ENCODE measurements around the gene USH1G.
"Not testable (repeated sequence)": the region's sequence is repeated elsewhere in the genome, so short reads cannot be mapped to it uniquely, and the experiment has no call there.

USH1G gene

DNA sequence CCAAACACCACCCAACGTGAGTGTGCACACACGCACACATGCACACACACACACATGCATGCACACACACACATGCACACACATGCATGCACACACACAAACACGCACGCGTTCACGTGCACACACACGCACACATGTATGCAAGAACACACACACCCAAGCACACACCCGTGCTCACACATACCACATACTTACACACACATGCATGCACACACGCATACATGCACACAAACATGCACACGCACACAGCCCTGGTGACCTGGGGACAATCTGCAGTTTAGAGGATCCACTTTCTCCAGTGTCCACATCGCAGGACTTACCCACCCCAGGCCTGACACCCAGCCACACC is 6.2 kb downstream of the USH1G start:
- Histone ChIP-seq H4K91ac (ENCODE audit: low read depth, low read length) (no peak overlapping the region), H3K9ac (ENCODE audit: low read length) (no peak overlapping the region), H3K4me3 (ENCODE audit: low read depth, low read length) (no peak overlapping the region), H3K79me1 (ENCODE audit: low read length) (no peaks in the 10 kb centered on the region), H2AK5ac (ENCODE audit: low read length) (no peak overlapping the region), H3K4me1 (ENCODE audit: control insufficient read depth in 1 of 2, insufficient read depth in 2 of 2, low read length in 2 of 2) (no peaks in the 10 kb centered on the region), H2BK12ac (ENCODE audit: low read length) (no peak overlapping the region), H3K27me3 (ENCODE audit: insufficient read depth, low read length) (no peaks in the 10 kb centered on the region), H3K36me3 (ENCODE audit: control insufficient read depth in 1 of 2, insufficient read depth in 2 of 2, low read length in 2 of 2) (no peaks in the 10 kb centered on the region), H3K9me3 (ENCODE audit: insufficient read depth, low read depth, low read length) (peaks cover 7% of the 10 kb centered on the region), H3K79me2 (ENCODE audit: control insufficient read depth, insufficient read depth, low read length, poor library complexity) (no peaks in the 10 kb centered on the region), H3K18ac (ENCODE audit: low read length) (no peak overlapping the region), H3K27ac (ENCODE audit: low read depth, low read length) (no peak overlapping the region), H4K8ac (ENCODE audit: low read depth, low read length) (no peak overlapping the region), H2BK120ac (ENCODE audit: insufficient read depth, low read length, poor library complexity) (no peak overlapping the region), H3K14ac (ENCODE audit: low read length) (no peak overlapping the region), H3K4ac (ENCODE audit: low read depth, low read length) (no peak overlapping the region), H2BK5ac (ENCODE audit: low read depth, low read length, poor library complexity) (no peak overlapping the region), H2AFZ (ENCODE audit: insufficient read depth, low read length, poor library complexity) (no peak overlapping the region), H3K23ac (ENCODE audit: low read length) (no peak overlapping the region), H4K12ac (ENCODE audit: low read depth, low read length) (no peak overlapping the region), H3K4me2 (ENCODE audit: low read length) (no peak overlapping the region)
- no CpG with 5 or more reads among the region's 11 CpGs for WGBS (ENCODE audit: extremely low coverage, insufficient coverage, insufficient read length)
- DNase-seq = no peak

DNA sequence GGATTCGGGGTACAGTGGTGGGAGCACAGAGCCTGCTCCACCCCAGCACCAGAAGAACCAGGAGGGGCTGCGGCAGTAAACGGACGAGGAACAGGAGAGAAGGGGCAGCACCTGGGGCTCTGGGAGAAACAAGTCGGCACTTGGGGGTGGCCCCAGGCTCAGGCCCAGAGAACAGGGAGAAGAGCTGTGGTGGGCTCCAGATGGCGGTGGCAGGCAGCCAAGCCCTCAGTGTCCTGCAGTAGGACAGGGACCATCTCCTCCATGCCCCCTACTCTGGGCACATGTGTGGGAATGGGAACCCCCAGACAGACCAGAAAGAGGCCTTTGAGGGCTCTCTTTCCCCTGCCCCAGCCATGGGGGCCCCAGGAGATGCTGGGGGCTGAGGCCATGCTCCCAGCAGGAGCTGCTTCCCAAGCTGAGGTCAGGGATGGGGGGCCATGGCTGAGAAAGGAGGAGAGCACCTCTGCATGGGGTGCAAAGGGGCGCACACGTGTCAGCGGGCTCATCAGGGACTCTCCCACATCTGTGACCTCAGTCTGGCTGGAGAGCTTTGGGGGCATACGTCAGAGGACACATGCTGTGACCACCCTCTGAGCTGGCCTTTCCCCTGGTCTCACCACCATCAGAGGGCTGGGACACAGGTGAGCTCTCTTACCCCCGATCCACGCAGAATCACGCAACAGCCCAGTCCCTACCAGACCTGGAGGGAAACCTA is 6.8 kb downstream of the USH1G start:
- no peak for DNase-seq
- H3K9ac ChIP-seq (ENCODE audit: low read length) = no peak overlapping the region

DNA sequence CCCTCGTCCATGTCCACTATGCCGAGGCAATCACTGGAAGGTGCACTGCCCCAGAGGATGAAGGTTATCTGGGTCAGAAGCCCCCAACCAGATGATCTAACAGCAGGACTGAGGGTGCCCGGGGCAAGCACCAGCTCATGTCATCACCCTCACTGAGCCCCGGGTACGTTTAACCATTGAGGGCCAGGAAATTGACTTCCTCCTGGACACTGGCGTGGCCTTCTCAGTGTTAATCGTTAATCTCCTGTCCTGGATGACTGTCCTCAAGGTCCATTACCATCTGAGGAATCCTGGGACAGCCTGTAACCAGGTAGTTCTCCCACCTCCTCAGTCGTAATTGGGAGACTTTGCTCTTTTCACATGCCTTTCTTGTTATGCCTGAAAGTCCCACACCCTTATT is 11.6 kb downstream of the USH1G start:
- not testable (repeated sequence) for H4K8ac ChIP-seq (ENCODE audit: low read depth, low read length); H3K23ac ChIP-seq (ENCODE audit: low read length); H4K91ac ChIP-seq (ENCODE audit: low read depth, low read length); H3K4me3 ChIP-seq (ENCODE audit: low read depth, low read length); DNase-seq; H2BK12ac ChIP-seq (ENCODE audit: low read length); H3K9me3 ChIP-seq (ENCODE audit: insufficient read depth, low read depth, low read length); H3K4me2 ChIP-seq (ENCODE audit: low read length); H3K27me3 ChIP-seq (ENCODE audit: insufficient read depth, low read length); H3K18ac ChIP-seq (ENCODE audit: low read length); H2AFZ ChIP-seq (ENCODE audit: insufficient read depth, low read length, poor library complexity); H2BK5ac ChIP-seq (ENCODE audit: low read depth, low read length, poor library complexity); H3K9ac ChIP-seq (ENCODE audit: low read length); H3K79me2 ChIP-seq (ENCODE audit: control insufficient read depth, insufficient read depth, low read length, poor library complexity); H2AK5ac ChIP-seq (ENCODE audit: low read length); H3K36me3 ChIP-seq (ENCODE audit: control insufficient read depth in 1 of 2, insufficient read depth in 2 of 2, low read length in 2 of 2); H3K27ac ChIP-seq (ENCODE audit: low read depth, low read length); H4K12ac ChIP-seq (ENCODE audit: low read depth, low read length); H3K14ac ChIP-seq (ENCODE audit: low read length); H3K4ac ChIP-seq (ENCODE audit: low read depth, low read length); H2BK120ac ChIP-seq (ENCODE audit: insufficient read depth, low read length, poor library complexity); H3K79me1 ChIP-seq (ENCODE audit: low read length)
- peaks cover 8 to 16% of the 10 kb centered on the region in 2 experiments for H3K4me1 ChIP-seq (ENCODE audit: control insufficient read depth in 1 of 2, insufficient read depth in 2 of 2, low read length in 2 of 2)
- WGBS (ENCODE audit: extremely low coverage, insufficient coverage, insufficient read length) = no CpG with 5 or more reads among the region's 8 CpGs

More for the DNA sequence above, 6.8 kb downstream of the USH1G start:
- no peak overlapping the region for H3K4me3 ChIP-seq (ENCODE audit: low read depth, low read length)
- H3K18ac ChIP-seq (ENCODE audit: low read length) = no peak overlapping the region
- H3K14ac ChIP-seq (ENCODE audit: low read length) = no peak overlapping the region
- no peak overlapping the region for H4K8ac ChIP-seq (ENCODE audit: low read depth, low read length)
- no peak overlapping the region for H2BK120ac ChIP-seq (ENCODE audit: insufficient read depth, low read length, poor library complexity)
- no peak overlapping the region for H4K91ac ChIP-seq (ENCODE audit: low read depth, low read length)
- no peaks in the 10 kb centered on the region for H3K4me1 ChIP-seq (ENCODE audit: control insufficient read depth in 1 of 2, insufficient read depth in 2 of 2, low read length in 2 of 2)
- no peaks in the 10 kb centered on the region for H3K36me3 ChIP-seq (ENCODE audit: control insufficient read depth in 1 of 2, insufficient read depth in 2 of 2, low read length in 2 of 2)
- H3K4ac ChIP-seq (ENCODE audit: low read depth, low read length) = no peak overlapping the region
- H3K79me2 ChIP-seq (ENCODE audit: control insufficient read depth, insufficient read depth, low read length, poor library complexity) = no peaks in the 10 kb centered on the region
- no peak overlapping the region for H2AFZ ChIP-seq (ENCODE audit: insufficient read depth, low read length, poor library complexity)
- no peak overlapping the region for H3K27ac ChIP-seq (ENCODE audit: low read depth, low read length)
- no peak overlapping the region for H4K12ac ChIP-seq (ENCODE audit: low read depth, low read length)
- H2BK5ac ChIP-seq (ENCODE audit: low read depth, low read length, poor library complexity) = no peak overlapping the region
- H3K27me3 ChIP-seq (ENCODE audit: insufficient read depth, low read length) = no peaks in the 10 kb centered on the region
- no CpG with 5 or more reads among the region's 13 CpGs for WGBS (ENCODE audit: extremely low coverage, insufficient coverage, insufficient read length)
- H3K23ac ChIP-seq (ENCODE audit: low read length) = no peak overlapping the region
- no peak overlapping the region for H2BK12ac ChIP-seq (ENCODE audit: low read length)
- H3K9me3 ChIP-seq (ENCODE audit: insufficient read depth, low read depth, low read length) = peaks cover 5% of the 10 kb centered on the region
- no peaks in the 10 kb centered on the region for H3K79me1 ChIP-seq (ENCODE audit: low read length)
- no peak overlapping the region for H2AK5ac ChIP-seq (ENCODE audit: low read length)
- no peak overlapping the region for H3K4me2 ChIP-seq (ENCODE audit: low read length)

DNA sequence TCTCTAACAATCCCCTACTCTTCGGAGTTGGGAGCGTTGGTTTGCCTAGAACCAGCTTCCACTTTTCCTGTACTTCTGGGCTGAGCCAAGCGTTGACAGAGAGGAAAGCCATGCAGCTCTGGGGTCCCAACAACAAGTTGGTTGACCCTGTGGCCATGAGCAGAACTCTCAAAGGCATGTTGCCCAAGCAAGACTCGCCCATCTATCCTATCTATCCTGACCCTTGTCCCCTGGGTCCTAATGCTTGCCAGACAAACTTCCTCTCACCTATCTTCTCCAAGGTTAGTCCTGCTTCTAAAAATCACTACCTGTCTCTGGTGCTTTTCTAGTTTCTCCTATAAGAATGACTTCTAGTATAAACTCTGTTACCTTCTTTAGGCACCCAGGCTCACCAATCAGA is 14.0 kb downstream of the USH1G start:
- not testable (repeated sequence) for H3K79me2 ChIP-seq (ENCODE audit: control insufficient read depth, insufficient read depth, low read length, poor library complexity); H4K91ac ChIP-seq (ENCODE audit: low read depth, low read length); H3K36me3 ChIP-seq (ENCODE audit: control insufficient read depth in 1 of 2, insufficient read depth in 2 of 2, low read length in 2 of 2); H2AFZ ChIP-seq (ENCODE audit: insufficient read depth, low read length, poor library complexity); H3K4me3 ChIP-seq (ENCODE audit: low read depth, low read length); H3K4me2 ChIP-seq (ENCODE audit: low read length); H3K23ac ChIP-seq (ENCODE audit: low read length); H2BK5ac ChIP-seq (ENCODE audit: low read depth, low read length, poor library complexity); H3K9ac ChIP-seq (ENCODE audit: low read length); H3K27ac ChIP-seq (ENCODE audit: low read depth, low read length); H3K79me1 ChIP-seq (ENCODE audit: low read length); H4K12ac ChIP-seq (ENCODE audit: low read depth, low read length); H3K4ac ChIP-seq (ENCODE audit: low read depth, low read length); H4K8ac ChIP-seq (ENCODE audit: low read depth, low read length); H3K27me3 ChIP-seq (ENCODE audit: insufficient read depth, low read length); DNase-seq; H3K9me3 ChIP-seq (ENCODE audit: insufficient read depth, low read depth, low read length); H3K14ac ChIP-seq (ENCODE audit: low read length); H2AK5ac ChIP-seq (ENCODE audit: low read length); H2BK120ac ChIP-seq (ENCODE audit: insufficient read depth, low read length, poor library complexity); H3K18ac ChIP-seq (ENCODE audit: low read length)
- peak overlapping the region; percentile 10 for H2BK12ac ChIP-seq (ENCODE audit: low read length)
- no CpG with 5 or more reads among the region's 4 CpGs for WGBS (ENCODE audit: extremely low coverage, insufficient coverage, insufficient read length)
- H3K4me1 ChIP-seq (ENCODE audit: control insufficient read depth in 1 of 2, insufficient read depth in 2 of 2, low read length in 2 of 2) = peaks cover 8 to 16% of the 10 kb centered on the region in 2 experiments

All from trophoblast cell (in vitro differentiated cells and primary cell).